Osteoblast (primary cell): ENCODE results near the gene SF3B5. TPM values are rescaled to one million over a fixed set of nuclear protein-coding genes. Genes with fewer than 3 reads are reported as not detected.

ENCODE experiments used
- DNase-seq: peaks from one replicate; pipeline ENCODE4 v3.0.0; 2011; ENCODE audit warnings: low spot score, mixed read lengths; ENCODE audit not compliant: insufficient read length; ENCODE audit errors: missing footprints
- H2AFZ ChIP-seq: 2 replicates; pipeline ENCODE4 v1.6.0; 2011; ENCODE audit warnings: mild to moderate bottlenecking, low read length
- H3K27ac ChIP-seq: 2 replicates; pipeline ENCODE4 v1.5.1; 2011; ENCODE audit warnings: mild to moderate bottlenecking, low read depth, low read length, moderate library complexity
- H3K27me3 ChIP-seq: 2 replicates; pipeline ENCODE4 v1.6.0; 2012; ENCODE audit warnings: mild to moderate bottlenecking, control low read depth, inconsistent platforms, low read length, moderate library complexity; ENCODE audit not compliant: insufficient read depth
- H3K36me3 ChIP-seq: 2 replicates; pipeline ENCODE4 v1.5.1; 2011; ENCODE audit warnings: mild to moderate bottlenecking, low read length, control low read depth, moderate library complexity; ENCODE audit not compliant: insufficient read depth
- H3K4me1 ChIP-seq: 2 replicates; pipeline ENCODE4 v1.5.1; 2011; ENCODE audit warnings: mild to moderate bottlenecking, low read length, control low read depth, moderate library complexity; ENCODE audit not compliant: insufficient read depth
- H3K4me2 ChIP-seq: 2 replicates; pipeline ENCODE4 v1.6.0; 2011; ENCODE audit warnings: mild to moderate bottlenecking, low read length; ENCODE audit not compliant: insufficient read depth
- H3K4me3 ChIP-seq: fragments of 200-600 bp; sonication (generic); 3 replicates; pipeline ENCODE4 v1.5.1; 2012; ENCODE audit warnings: mild to moderate bottlenecking, low read length, inconsistent platforms; ENCODE audit not compliant: insufficient read depth
- H3K79me2 ChIP-seq: 2 replicates; pipeline ENCODE4 v1.6.0; 2012; ENCODE audit warnings: mild to moderate bottlenecking, low read length, control low read depth, inconsistent platforms; ENCODE audit not compliant: insufficient read depth
- H3K9me3 ChIP-seq: 2 replicates; pipeline ENCODE4 v1.5.1; 2011; ENCODE audit warnings: low read depth, low read length, control low read depth
- H4K20me1 ChIP-seq: 2 replicates; pipeline ENCODE4 v1.6.0; 2012; ENCODE audit warnings: mild to moderate bottlenecking, low read length, control low read depth; ENCODE audit not compliant: insufficient read depth
- CTCF ChIP-seq: IDR thresholded peaks from 2 replicates; pipeline ENCODE4 v1.5.1; 2011; ENCODE audit warnings: mild to moderate bottlenecking, low read depth, low read length, moderate library complexity; ENCODE audit errors: extremely low read depth
- total RNA-seq: library from RNA; depleted of rRNA; stranded (reverse); fragments of >200 nt; gene quantifications from 2 replicates; pipeline ENCODE4 v1.2.3, GENCODE V29; 2012

SF3B5 gene
- total RNA-seq, 1 donor: 78.9 TPM

GRCh38 chr6:144068794-144069193 lies 26.6 kb downstream of the SF3B5 start:
- Histone ChIP-seq H3K27me3 (peaks cover 58% of the 10 kb centered on the region), H3K27ac (no peak overlapping the region), H3K4me2 (no peak overlapping the region), H2AFZ (no peak overlapping the region), H3K9me3 (no peaks in the 10 kb centered on the region), H3K36me3 (no peaks in the 10 kb centered on the region), H3K79me2 (no peaks in the 10 kb centered on the region), H4K20me1 (no peaks in the 10 kb centered on the region), H3K4me1 (peaks cover 4% of the 10 kb centered on the region), H3K4me3 (no peak overlapping the region)
- no peak for DNase-seq
- no peak for TF ChIP-seq CTCF

- Histone ChIP-seq H3K4me3 (no peak overlapping the region), H3K9me3 (no peaks in the 10 kb centered on the region), H3K36me3 (no peaks in the 10 kb centered on the region), H3K79me2 (no peaks in the 10 kb centered on the region), H4K20me1 (no peaks in the 10 kb centered on the region), H3K4me2 (no peak overlapping the region), H3K27me3 (peaks cover 69% of the 10 kb centered on the region), H3K4me1 (peaks cover 4% of the 10 kb centered on the region), H2AFZ (no peak overlapping the region), H3K27ac (no peak overlapping the region)
- peak; percentile 44 for DNase-seq
- no peak for TF ChIP-seq CTCF
These were observed 28.5 kb downstream of the SF3B5 start for GRCh38 chr6:144066741-144067484.

GRCh38 chr6:144066255-144066654 lies 29.1 kb downstream of the SF3B5 start:
- Histone ChIP-seq H4K20me1 (no peaks in the 10 kb centered on the region), H3K9me3 (no peaks in the 10 kb centered on the region), H3K4me3 (no peak overlapping the region), H3K27me3 (peaks cover 75% of the 10 kb centered on the region), H3K27ac (no peak overlapping the region), H2AFZ (no peak overlapping the region), H3K79me2 (no peaks in the 10 kb centered on the region), H3K4me1 (peaks cover 4% of the 10 kb centered on the region), H3K36me3 (no peaks in the 10 kb centered on the region), H3K4me2 (no peak overlapping the region)
- DNase-seq: no peak
- TF ChIP-seq CTCF: no peak

- H3K4me3 ChIP-seq: no peak overlapping the region
- no peaks in the 10 kb centered on the region for H3K36me3 ChIP-seq
- no peak overlapping the region for H3K27ac ChIP-seq
- no peaks in the 10 kb centered on the region for H3K9me3 ChIP-seq
- no peak overlapping the region for H2AFZ ChIP-seq
- peak; percentile 55 for DNase-seq
- TF ChIP-seq CTCF: no peak
- H3K27me3 ChIP-seq: peaks cover 81% of the 10 kb centered on the region
- H3K4me1 ChIP-seq: peaks cover 4% of the 10 kb centered on the region
- peak overlapping the region; percentile 88 for H3K4me2 ChIP-seq
- H4K20me1 ChIP-seq: no peaks in the 10 kb centered on the region
- no peaks in the 10 kb centered on the region for H3K79me2 ChIP-seq
These were observed 30.1 kb downstream of the SF3B5 start for GRCh38 chr6:144065213-144065660.
